Measurements from ENCODE around the gene MRPL55. TPM values are rescaled to one million over a fixed set of nuclear protein-coding genes. Genes with fewer than 3 reads are reported as not detected.

MRPL55 gene
- total RNA-seq, 2 donors from 2014 or later: 33.0 to 60.7 TPM

DNA sequence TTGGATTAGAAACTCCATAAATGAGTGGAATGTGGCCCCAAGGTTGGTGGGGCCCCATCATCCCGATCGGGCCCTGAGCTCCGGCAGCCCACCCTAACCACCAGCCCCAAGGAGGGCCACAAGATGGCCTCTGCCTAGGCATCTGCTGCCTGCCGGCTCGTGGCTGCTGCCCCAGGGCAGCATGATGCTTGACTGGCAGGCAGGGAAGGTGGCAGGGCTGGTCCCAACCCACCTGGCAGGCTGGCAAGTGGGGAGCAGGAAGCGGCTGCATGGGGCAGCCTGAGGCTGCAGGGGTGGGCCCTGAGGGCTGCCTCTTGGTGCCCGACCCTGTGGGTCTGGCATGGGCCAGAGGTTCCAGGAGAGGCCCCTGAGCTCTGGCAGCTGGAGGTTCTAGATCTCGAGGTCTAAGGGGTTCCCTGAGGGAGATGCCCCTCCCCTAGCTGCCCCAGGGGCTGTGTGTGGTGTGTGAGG, 39.9 kb upstream of the MRPL55 start:
- H3K36me3 ChIP-seq: no peaks in the 10 kb centered on the region
- no peaks in the 10 kb centered on the region for H3K4me1 ChIP-seq
- H3K27ac ChIP-seq: peak overlapping the region; percentile 47
- intact Hi-C loops (cut with DNase I): no loop called here
- no peak for DNase-seq
- TF ChIP-seq, protein P1, sequence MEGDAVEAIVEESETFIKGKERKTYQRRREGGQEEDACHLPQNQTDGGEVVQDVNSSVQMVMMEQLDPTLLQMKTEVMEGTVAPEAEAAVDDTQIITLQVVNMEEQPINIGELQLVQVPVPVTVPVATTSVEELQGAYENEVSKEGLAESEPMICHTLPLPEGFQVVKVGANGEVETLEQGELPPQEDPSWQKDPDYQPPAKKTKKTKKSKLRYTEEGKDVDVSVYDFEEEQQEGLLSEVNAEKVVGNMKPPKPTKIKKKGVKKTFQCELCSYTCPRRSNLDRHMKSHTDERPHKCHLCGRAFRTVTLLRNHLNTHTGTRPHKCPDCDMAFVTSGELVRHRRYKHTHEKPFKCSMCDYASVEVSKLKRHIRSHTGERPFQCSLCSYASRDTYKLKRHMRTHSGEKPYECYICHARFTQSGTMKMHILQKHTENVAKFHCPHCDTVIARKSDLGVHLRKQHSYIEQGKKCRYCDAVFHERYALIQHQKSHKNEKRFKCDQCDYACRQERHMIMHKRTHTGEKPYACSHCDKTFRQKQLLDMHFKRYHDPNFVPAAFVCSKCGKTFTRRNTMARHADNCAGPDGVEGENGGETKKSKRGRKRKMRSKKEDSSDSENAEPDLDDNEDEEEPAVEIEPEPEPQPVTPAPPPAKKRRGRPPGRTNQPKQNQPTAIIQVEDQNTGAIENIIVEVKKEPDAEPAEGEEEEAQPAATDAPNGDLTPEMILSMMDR (IDR thresholded peaks at IDR 0.05): no peak
- peak overlapping the region in 1 of 2 donors; percentile 39 for H3K9ac ChIP-seq (ENCODE audit: low read depth in 2 of 2, low read length in 2 of 2)
- H3K9me3 ChIP-seq: no peaks in the 10 kb centered on the region
- no peaks in the 10 kb centered on the region for H3K27me3 ChIP-seq
- H3K4me3 ChIP-seq: no peak overlapping the region

DNA sequence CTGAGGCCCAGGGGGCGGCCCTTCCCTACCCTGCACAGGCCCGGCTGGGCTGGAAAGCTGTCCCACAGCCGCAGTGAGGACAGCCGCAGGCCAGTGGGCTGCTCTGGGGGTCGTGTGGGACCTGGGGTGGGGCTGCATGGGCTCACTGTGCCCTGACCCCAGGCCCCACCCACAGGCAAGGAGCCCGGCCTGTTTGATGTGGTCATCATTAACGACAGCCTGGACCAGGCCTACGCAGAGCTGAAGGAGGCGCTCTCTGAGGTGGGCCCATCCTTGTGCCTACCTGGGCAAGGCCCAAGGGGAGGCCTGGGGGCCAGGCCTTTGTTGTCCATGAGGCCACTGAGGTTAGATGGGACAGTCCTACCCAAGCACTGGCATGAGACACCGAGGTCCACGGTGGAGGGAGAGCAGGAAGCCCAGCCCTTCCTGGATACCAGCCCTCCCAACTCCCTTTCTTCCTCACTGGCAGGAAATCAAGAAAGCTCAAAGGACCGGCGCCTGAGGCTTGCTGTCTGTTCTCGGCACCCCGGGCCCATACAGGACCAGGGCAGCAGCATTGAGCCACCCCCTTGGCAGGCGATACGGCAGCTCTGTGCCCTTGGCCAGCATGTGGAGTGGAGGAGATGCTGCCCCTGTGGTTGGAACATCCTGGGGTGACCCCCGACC, 39.2 kb upstream of the MRPL55 start:
- no peak for DNase-seq
- Histone ChIP-seq H3K9ac (ENCODE audit: low read depth in 2 of 2, low read length in 2 of 2) (no peak overlapping the region), H3K36me3 (no peaks in the 10 kb centered on the region), H3K4me3 (no peak overlapping the region), H3K4me1 (no peaks in the 10 kb centered on the region), H3K27ac (peak overlapping the region; percentile 47), H3K27me3 (no peaks in the 10 kb centered on the region), H3K9me3 (no peaks in the 10 kb centered on the region)
- TF ChIP-seq, protein P1 (IDR thresholded peaks at IDR 0.05): no peak
- intact Hi-C loops (cut with DNase I): no loop called here

DNA sequence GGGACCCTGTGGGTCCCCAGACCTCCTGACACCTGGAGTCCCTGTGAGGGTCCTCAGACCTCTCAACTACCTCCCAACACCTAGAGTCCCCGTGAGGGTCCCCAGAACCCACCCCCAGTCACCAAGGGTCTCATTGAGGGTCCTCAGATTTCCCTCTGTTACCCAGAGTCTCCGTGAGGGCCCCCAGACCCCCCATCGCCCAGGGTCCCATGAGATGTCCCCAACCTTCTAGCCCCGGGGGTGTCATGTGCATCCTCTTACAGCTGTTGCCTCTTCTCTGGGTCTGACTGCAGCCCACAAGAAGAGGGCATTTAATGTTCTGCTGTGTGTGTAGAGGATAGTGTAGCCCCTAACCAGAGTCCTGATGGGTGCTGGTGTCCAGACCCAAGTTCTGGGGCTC, 38.7 kb upstream of the MRPL55 start:
- Histone ChIP-seq H3K27ac (no peak overlapping the region), H3K27me3 (no peaks in the 10 kb centered on the region), H3K9ac (ENCODE audit: low read depth in 2 of 2, low read length in 2 of 2) (no peak overlapping the region), H3K4me1 (peaks cover under 1% of the 10 kb centered on the region), H3K36me3 (no peaks in the 10 kb centered on the region), H3K9me3 (no peaks in the 10 kb centered on the region), H3K4me3 (no peak overlapping the region)
- DNase-seq: no peak
- TF ChIP-seq, protein P1 (IDR thresholded peaks at IDR 0.05): no peak
- intact Hi-C loops (cut with DNase I): no loop called here

DNA sequence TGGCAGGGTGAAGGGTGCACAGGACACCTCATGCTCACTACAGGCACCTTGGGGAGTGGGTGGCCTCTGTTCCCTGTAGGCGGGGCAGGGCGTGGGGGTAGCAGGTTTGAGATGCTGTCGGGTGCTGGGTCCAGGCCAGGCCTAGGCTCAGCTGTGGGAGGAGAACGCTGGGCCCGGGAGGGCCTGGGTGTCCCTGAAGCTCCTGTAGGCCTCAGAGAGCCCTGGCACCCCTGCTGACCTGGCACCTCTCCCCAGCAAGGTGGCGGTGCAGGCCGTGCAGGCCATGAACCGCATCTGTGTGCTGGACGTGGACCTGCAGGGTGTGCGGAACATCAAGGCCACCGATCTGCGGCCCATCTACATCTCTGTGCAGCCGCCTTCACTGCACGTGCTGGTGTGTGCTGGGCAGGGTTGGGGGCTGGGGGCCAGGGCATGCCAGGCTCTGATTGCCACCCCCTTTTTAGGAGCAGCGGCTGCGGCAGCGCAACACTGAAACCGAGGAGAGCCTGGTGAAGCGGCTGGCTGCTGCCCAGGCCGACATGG, 38.1 kb upstream of the MRPL55 start:
- TF ChIP-seq, protein P1 (IDR thresholded peaks at IDR 0.05): no peak
- H3K9me3 ChIP-seq: no peaks in the 10 kb centered on the region
- intact Hi-C loops (cut with DNase I): no loop called here
- no peak for DNase-seq
- H3K27me3 ChIP-seq: no peaks in the 10 kb centered on the region
- no peak overlapping the region for H3K4me3 ChIP-seq
- no peaks in the 10 kb centered on the region for H3K36me3 ChIP-seq
- H3K4me1 ChIP-seq: peaks cover 6% of the 10 kb centered on the region
- H3K9ac ChIP-seq (ENCODE audit: low read depth in 2 of 2, low read length in 2 of 2): no peak overlapping the region
- H3K27ac ChIP-seq: no peak overlapping the region

DNA sequence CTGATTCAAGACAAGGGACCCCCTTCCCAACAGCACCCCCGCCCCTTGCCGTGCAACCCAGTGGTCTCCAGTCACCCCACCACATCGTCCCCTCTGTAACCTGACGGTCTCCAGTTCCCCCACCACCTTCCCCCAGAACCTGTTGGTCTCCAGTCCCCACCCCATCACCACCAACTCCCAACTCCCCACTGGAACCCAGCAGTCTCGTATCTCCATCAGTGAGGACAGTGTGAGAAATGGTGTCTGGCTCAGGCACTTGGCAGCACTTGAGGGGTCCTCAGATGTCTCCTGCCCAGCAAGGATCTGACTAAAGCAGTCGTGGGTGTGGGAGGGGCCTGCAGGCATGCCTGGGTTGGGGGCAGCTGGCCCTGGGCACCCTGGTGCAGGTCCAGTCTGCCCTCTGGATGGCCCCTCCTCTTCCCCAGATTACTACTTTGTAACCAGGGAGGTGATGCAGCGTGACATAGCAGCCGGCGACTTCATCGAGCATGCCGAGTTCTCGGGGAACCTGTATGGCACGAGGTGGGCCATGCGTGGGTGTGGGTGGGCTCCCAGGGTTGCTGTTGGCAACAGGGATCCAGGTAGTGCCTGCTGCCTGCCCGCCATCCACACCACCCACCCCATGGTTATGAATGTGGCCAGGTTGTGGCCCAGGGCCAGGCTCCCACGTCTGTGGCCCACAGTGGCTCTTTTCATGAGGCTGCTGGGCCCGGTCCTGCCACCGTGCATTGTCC, 37.5 kb upstream of the MRPL55 start:
- DNase-seq: no peak
- TF ChIP-seq, protein P1 (IDR thresholded peaks at IDR 0.05): no peak
- Histone ChIP-seq H3K27ac (no peak overlapping the region), H3K36me3 (no peaks in the 10 kb centered on the region), H3K9ac (ENCODE audit: low read depth in 2 of 2, low read length in 2 of 2) (no peak overlapping the region), H3K4me3 (no peak overlapping the region), H3K9me3 (no peaks in the 10 kb centered on the region), H3K27me3 (no peaks in the 10 kb centered on the region), H3K4me1 (peaks cover 13% of the 10 kb centered on the region)
- intact Hi-C loops (cut with DNase I): no loop called here

Data from colonic mucosa (tissue), 4 donors.